Fibroblast of pulmonary artery (primary cell): ENCODE data around the gene DIAPH3.

Experiments
- DNase-seq: peaks from one replicate; pipeline ENCODE4 v3.0.0-alpha.2; 2010; ENCODE audit warnings: low read depth
- H3K4me3 ChIP-seq: replicated peaks from 2 replicates; pipeline ENCODE4 v1.5.1; 2011; ENCODE audit warnings: low read depth, mild to moderate bottlenecking, control low read depth, low read length, moderate library complexity
- TF ChIP-seq, protein P1 (sequence below): IDR thresholded peaks from 2 replicates; pipeline ENCODE4 v1.5.1; 2011; ENCODE audit warnings: mild to moderate bottlenecking, control low read depth, low read length, inconsistent platforms; ENCODE audit errors: missing control alignments

DIAPH3 gene

DNA sequence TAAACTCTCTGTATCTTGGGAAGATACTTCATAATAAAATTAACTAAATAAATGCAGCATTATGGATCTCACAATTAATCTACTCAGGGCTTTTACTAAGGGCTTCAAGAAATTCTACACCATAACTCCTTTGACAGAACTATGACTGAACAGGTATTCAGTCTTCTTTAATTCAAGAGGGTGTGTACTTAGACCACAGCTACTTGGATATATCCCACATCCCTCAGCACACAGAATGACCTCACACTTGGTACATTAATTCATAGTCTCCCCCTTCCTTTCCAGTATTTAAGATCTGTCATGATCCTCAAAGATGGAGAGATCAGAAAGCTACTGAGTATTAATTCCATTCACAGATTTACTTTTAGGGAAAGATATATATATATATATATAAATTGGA is 11.6 kb downstream of the DIAPH3 start:
- DNase-seq = no peak
- no peak overlapping the region for H3K4me3 ChIP-seq
- TF ChIP-seq, protein P1, sequence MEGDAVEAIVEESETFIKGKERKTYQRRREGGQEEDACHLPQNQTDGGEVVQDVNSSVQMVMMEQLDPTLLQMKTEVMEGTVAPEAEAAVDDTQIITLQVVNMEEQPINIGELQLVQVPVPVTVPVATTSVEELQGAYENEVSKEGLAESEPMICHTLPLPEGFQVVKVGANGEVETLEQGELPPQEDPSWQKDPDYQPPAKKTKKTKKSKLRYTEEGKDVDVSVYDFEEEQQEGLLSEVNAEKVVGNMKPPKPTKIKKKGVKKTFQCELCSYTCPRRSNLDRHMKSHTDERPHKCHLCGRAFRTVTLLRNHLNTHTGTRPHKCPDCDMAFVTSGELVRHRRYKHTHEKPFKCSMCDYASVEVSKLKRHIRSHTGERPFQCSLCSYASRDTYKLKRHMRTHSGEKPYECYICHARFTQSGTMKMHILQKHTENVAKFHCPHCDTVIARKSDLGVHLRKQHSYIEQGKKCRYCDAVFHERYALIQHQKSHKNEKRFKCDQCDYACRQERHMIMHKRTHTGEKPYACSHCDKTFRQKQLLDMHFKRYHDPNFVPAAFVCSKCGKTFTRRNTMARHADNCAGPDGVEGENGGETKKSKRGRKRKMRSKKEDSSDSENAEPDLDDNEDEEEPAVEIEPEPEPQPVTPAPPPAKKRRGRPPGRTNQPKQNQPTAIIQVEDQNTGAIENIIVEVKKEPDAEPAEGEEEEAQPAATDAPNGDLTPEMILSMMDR = no peak

DNA sequence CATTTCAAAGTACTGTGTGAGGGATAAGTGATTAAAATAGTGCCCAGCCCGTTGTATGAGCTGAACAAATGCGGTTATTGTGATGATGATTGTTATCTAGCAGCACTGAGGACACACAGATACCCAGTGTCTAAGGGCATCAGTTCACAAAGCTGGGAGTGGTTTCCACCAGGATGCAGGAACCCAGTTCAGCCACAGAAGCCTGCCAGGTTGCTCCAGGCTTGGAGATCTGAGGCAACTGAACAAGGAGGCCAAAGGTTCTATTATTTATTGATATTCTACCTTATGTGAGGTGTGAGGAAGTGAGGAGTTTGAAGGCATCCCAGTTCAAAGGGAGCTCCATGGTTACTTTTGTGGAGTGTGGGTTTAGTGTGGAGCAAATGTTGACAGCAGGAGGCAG is 13.2 kb downstream of the DIAPH3 start:
- TF ChIP-seq, protein P1 = no peak
- H3K4me3 ChIP-seq = no peak overlapping the region
- DNase-seq = no peak

DNA sequence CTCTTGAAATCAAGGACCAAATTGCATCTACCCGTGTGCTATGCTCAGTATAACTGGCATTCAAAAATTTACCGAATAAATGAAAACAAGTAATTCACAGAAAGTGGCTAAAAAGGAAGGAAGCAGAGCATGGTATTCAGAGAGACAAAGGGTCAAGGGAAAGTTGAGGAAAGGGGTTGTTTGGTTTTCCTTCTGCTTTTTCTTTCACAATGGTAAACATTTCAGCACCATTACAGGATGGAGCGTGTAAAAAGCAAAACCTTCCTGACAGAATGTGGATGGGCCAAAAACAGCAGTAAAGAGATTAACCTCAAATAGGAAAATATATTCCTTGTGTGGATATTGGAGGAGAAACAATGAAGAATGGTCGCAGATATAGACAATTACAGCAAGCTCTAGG is 14.8 kb downstream of the DIAPH3 start:
- TF ChIP-seq, protein P1 = no peak
- no peak for DNase-seq
- H3K4me3 ChIP-seq = no peak overlapping the region

DNA sequence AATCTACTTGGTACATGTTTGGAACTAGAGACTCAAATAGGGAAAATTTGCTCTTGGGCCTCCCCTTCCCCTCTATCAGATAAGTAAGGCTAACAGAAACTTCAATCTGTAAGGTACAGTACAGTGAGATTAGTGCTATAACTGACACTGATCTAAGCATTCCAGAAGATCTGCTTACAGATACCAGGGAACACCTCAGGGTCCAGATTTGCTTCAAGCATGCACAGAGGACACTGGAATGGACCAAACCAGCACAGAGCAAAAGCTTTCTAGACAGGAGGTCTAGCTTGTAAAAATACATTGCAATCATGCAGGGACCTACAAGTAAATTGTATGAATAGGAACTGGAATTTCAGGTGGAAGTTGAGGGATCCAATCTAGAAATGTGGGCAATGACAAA is 16.4 kb downstream of the DIAPH3 start:
- H3K4me3 ChIP-seq = no peak overlapping the region
- TF ChIP-seq, protein P1 = no peak
- DNase-seq = no peak

DNA sequence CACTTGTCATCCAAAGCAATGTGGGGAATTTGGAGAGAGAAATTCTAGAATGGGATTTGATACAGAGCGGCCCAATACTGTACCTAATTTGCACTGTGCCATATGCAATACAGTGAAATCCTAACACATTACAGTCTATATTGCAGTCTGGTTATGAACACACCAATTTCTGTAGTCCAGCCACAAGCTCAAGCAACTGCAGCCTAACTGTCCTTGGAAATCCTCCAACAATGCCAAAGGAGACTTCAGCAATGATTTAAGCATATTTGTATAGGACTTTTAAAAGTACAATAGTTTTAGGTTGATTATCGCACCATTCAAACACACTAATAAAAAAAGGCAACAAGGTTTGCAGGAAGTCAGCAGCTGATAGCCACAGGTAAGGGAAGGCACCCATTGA is 17.3 kb downstream of the DIAPH3 start:
- no peak overlapping the region for H3K4me3 ChIP-seq
- DNase-seq = peak; percentile 46
- TF ChIP-seq, protein P1 = no peak

DNA sequence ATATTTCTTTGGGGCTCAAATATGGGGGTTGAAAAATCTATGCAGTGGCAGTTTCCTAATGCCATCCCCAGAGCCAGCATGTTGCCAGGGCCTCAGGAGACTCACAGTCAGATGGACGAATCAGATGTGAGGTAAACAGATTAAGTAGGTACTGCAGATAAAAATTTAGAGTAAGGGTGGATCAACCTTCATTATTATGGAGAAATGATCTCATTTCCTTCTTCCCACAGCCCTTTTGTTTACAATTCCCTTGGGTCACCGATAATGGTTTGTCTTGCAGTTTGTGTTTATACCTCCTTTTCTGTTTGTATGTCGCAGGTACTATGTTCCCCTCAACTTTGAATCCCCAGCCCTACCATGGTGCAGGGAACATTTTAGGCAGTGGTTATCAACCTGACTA is 20.0 kb downstream of the DIAPH3 start:
- no peak overlapping the region for H3K4me3 ChIP-seq
- TF ChIP-seq, protein P1 = no peak
- DNase-seq = peak; percentile 26

DNA sequence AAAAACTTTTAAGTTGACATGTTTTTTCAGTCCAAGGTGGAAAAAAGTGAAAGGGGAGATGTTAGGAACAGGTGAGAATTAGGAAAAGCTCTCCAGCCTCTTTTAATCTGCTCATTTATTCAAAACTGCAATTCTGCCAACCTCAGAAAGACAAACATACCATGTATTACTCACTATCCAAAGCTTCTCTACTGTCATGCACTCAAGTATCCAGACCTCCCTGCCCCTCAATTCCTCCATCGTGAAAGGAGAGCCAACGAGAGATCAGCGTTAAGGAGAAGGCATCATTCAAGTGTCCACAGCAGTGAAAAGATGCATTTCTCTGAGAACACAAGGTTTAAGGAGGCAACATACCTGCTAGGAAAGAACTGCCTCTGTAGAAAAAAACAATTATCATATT is 24.5 kb downstream of the DIAPH3 start:
- H3K4me3 ChIP-seq = no peak overlapping the region
- TF ChIP-seq, protein P1 = no peak
- DNase-seq = no peak
